ENCODE data around the gene IST1.

The IST1 gene

GRCh38 chr16:71919035-71919434 lies 23.7 kb downstream of the IST1 start:
- DNase-seq, result peak; percentile 53

- no peak for DNase-seq
Observed at GRCh38 chr16:71920658-71921057, 25.3 kb downstream of the IST1 start.

GRCh38 chr16:71923941-71924690 lies 28.8 kb downstream of the IST1 start:
- DNase-seq, result no peak

GRCh38 chr16:71924710-71925109 lies 29.4 kb downstream of the IST1 start:
- no peak for DNase-seq

- DNase-seq, result peak; percentile 90
Observed at GRCh38 chr16:71927383-71927782, 32.1 kb downstream of the IST1 start.

GRCh38 chr16:71927787-71928186 lies 32.5 kb downstream of the IST1 start:
- no peak for DNase-seq

- DNase-seq, result no peak
Observed at GRCh38 chr16:71929048-71929447, 33.7 kb downstream of the IST1 start.

GRCh38 chr16:71930013-71930563 lies 34.8 kb downstream of the IST1 start:
- no peak for DNase-seq

- peak; percentile 23 for DNase-seq
Observed at GRCh38 chr16:71931001-71931400, 35.7 kb downstream of the IST1 start.

- DNase-seq, result no peak
Observed at GRCh38 chr16:71931599-71931998, 36.3 kb downstream of the IST1 start.

- no peak for DNase-seq
Observed at GRCh38 chr16:71933017-71933416, 37.7 kb downstream of the IST1 start.

GRCh38 chr16:71933913-71934695 lies 38.8 kb downstream of the IST1 start:
- peak; percentile 14 for DNase-seq

- no peak for DNase-seq
Observed at GRCh38 chr16:71937868-71938510, 42.7 kb downstream of the IST1 start.

- peak; percentile 19 for DNase-seq
Observed at GRCh38 chr16:71943887-71944286, 48.6 kb downstream of the IST1 start.

- DNase-seq, result no peak
Observed at GRCh38 chr16:71945616-71946015, 50.3 kb downstream of the IST1 start.

GRCh38 chr16:71952825-71953224 lies 57.5 kb downstream of the IST1 start:
- no peak for DNase-seq

- no peak for DNase-seq
Observed at GRCh38 chr16:71954180-71954579, 58.8 kb downstream of the IST1 start.

GRCh38 chr16:71954699-71955195 lies 59.4 kb downstream of the IST1 start:
- peak; percentile 36 for DNase-seq

- peak; percentile 59 for DNase-seq
Observed at GRCh38 chr16:71956486-71956885, 61.2 kb downstream of the IST1 start.

- DNase-seq, result peak; percentile 88
Observed at GRCh38 chr16:71961066-71962039, 66.0 kb downstream of the IST1 start.

- peak; percentile 43 for DNase-seq
Observed at GRCh38 chr16:71963125-71963875, 68.0 kb downstream of the IST1 start.

Data from RPMI8226 (cell line).